WTC11 (cell line): ENCODE results near the gene ARPC1A.

ENCODE experiments used
- NR3C1 ChIP-seq: sonication (generic); formaldehyde crosslinking; conservative IDR thresholded peaks from 2 replicates; pipeline ENCODE4 v1.8.1; 2023; ENCODE audit warnings: low read depth, mild to moderate bottlenecking, missing genetic modification reagents
- TCF7 ChIP-seq: sonication (generic); formaldehyde crosslinking; IDR thresholded peaks from 2 replicates; pipeline ENCODE4 v1.8.0; 2022; ENCODE audit warnings: mild to moderate bottlenecking, low read depth, missing genetic modification reagents, moderate library complexity
- TF ChIP-seq, protein P1 (sequence below): sonication (generic); formaldehyde crosslinking; IDR thresholded peaks from 2 replicates; pipeline ENCODE4 v1.8.1; 2023; ENCODE audit warnings: mild to moderate bottlenecking, missing genetic modification reagents, moderate library complexity
- TF ChIP-seq, protein P2 (sequence below): sonication (generic); formaldehyde crosslinking; conservative IDR thresholded peaks from 2 replicates; pipeline ENCODE4 v1.8.1; 2022; ENCODE audit warnings: mild to moderate bottlenecking, missing genetic modification reagents
- TF ChIP-seq, protein P3 (sequence below): fragments of 200-600 bp; IDR thresholded peaks from 2 replicates; pipeline ENCODE4 v1.8.0; 2022; ENCODE audit warnings: antibody characterized with exemption
- TF ChIP-seq, protein P4 (sequence below): sonication (generic); formaldehyde crosslinking; IDR thresholded peaks from 2 replicates; pipeline ENCODE4 v1.8.0; 2023; ENCODE audit warnings: mild to moderate bottlenecking, missing genetic modification reagents
- TF ChIP-seq, protein P5 (sequence below): sonication (generic); formaldehyde crosslinking; IDR thresholded peaks from 2 replicates; pipeline ENCODE4 v1.8.1; 2023; ENCODE audit warnings: mild to moderate bottlenecking, missing genetic modification reagents

DNA sequence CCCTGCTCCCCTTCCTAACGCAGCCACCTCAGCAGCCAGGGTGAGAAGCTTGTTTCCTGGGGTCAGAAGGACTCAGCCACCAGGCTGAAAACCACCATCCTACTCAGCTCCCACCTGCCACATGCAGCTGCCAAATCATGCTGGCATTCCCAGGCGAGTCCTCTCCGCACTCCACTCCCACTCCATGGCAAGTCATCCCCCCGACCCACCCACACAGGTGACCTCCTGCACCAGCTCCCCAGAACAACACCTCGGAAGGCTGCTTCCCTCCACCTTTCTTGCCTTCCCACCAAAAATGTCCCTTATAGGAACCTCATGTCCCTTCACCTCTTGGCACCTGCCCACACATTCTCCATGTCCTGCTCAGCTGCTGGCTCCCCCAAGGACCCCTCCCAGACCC lies 78.1 kb downstream of the ARPC1A start:
- TF ChIP-seq, protein P1, sequence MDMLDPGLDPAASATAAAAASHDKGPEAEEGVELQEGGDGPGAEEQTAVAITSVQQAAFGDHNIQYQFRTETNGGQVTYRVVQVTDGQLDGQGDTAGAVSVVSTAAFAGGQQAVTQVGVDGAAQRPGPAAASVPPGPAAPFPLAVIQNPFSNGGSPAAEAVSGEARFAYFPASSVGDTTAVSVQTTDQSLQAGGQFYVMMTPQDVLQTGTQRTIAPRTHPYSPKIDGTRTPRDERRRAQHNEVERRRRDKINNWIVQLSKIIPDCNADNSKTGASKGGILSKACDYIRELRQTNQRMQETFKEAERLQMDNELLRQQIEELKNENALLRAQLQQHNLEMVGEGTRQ = no peak
- TF ChIP-seq, protein P2, sequence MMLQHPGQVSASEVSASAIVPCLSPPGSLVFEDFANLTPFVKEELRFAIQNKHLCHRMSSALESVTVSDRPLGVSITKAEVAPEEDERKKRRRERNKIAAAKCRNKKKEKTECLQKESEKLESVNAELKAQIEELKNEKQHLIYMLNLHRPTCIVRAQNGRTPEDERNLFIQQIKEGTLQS (CRISPR knock-in tag) = no peak
- no peak for TF ChIP-seq NR3C1
- TF ChIP-seq, protein P3, sequence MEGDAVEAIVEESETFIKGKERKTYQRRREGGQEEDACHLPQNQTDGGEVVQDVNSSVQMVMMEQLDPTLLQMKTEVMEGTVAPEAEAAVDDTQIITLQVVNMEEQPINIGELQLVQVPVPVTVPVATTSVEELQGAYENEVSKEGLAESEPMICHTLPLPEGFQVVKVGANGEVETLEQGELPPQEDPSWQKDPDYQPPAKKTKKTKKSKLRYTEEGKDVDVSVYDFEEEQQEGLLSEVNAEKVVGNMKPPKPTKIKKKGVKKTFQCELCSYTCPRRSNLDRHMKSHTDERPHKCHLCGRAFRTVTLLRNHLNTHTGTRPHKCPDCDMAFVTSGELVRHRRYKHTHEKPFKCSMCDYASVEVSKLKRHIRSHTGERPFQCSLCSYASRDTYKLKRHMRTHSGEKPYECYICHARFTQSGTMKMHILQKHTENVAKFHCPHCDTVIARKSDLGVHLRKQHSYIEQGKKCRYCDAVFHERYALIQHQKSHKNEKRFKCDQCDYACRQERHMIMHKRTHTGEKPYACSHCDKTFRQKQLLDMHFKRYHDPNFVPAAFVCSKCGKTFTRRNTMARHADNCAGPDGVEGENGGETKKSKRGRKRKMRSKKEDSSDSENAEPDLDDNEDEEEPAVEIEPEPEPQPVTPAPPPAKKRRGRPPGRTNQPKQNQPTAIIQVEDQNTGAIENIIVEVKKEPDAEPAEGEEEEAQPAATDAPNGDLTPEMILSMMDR = no peak
- no peak for TF ChIP-seq TCF7 (CRISPR knock-in tag)
- TF ChIP-seq, protein P4, sequence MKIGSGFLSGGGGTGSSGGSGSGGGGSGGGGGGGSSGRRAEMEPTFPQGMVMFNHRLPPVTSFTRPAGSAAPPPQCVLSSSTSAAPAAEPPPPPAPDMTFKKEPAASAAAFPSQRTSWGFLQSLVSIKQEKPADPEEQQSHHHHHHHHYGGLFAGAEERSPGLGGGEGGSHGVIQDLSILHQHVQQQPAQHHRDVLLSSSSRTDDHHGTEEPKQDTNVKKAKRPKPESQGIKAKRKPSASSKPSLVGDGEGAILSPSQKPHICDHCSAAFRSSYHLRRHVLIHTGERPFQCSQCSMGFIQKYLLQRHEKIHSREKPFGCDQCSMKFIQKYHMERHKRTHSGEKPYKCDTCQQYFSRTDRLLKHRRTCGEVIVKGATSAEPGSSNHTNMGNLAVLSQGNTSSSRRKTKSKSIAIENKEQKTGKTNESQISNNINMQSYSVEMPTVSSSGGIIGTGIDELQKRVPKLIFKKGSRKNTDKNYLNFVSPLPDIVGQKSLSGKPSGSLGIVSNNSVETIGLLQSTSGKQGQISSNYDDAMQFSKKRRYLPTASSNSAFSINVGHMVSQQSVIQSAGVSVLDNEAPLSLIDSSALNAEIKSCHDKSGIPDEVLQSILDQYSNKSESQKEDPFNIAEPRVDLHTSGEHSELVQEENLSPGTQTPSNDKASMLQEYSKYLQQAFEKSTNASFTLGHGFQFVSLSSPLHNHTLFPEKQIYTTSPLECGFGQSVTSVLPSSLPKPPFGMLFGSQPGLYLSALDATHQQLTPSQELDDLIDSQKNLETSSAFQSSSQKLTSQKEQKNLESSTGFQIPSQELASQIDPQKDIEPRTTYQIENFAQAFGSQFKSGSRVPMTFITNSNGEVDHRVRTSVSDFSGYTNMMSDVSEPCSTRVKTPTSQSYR = no peak
- TF ChIP-seq, protein P5, sequence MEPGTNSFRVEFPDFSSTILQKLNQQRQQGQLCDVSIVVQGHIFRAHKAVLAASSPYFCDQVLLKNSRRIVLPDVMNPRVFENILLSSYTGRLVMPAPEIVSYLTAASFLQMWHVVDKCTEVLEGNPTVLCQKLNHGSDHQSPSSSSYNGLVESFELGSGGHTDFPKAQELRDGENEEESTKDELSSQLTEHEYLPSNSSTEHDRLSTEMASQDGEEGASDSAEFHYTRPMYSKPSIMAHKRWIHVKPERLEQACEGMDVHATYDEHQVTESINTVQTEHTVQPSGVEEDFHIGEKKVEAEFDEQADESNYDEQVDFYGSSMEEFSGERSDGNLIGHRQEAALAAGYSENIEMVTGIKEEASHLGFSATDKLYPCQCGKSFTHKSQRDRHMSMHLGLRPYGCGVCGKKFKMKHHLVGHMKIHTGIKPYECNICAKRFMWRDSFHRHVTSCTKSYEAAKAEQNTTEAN (CRISPR knock-in tag) = no peak
